GM19193 (cell line): Measurements from ENCODE around the gene SCP2.

ENCODE experiments used
- POLR2A ChIP-seq: IDR thresholded peaks from 4 replicates; pipeline ENCODE4 v1.6.1; 2011; ENCODE audit not compliant: insufficient read depth, insufficient read length; ENCODE audit errors: extremely low read depth

The SCP2 gene

DNA sequence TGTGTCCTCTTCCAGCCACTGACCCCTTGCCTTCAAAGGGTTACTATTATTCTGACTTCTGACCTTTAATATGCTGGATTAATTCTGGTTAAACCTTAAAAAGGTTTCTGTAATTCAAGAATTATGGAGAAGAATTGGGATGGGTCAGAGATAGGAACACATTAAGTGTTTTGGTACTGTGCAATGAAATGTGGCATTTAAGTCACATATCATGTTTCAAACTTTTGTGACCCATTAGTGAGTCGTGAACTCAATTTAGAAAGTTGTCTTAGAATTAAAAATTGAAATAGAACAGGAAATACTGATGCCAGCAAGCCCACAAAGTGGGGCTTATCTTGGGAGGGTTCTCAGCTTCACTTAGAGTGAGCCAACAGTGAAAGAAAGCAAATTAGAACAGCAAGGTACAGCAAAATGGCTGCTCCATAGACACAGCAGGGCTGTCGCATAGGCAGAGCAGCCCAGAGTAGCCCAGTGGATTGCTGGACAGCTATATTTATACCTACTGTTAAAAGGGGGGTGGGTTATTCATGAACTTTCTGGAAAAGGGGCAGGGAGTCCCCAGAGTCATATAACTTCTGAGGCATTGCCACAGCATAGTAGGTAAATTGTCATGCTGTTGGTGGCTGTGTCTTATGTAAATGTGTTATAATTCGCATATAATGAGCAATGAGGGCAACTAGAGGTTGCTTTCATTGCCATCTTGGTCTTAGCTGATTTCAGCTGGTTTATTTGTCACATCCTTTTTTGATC lies 10.5 kb downstream of the SCP2 start:
- no peak for TF ChIP-seq POLR2A

DNA sequence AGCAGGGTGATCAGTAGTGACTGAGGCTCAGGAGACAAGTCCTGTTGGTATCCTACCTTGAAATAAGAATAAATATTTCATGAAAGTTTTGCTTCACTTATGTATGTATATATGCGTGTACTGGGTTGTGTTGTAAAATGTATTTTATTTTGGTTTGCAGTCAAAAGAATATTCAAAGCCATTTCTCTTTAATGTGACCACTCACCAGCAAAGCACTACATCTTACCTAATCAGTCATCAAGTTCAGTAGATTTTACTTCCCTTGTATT lies 11.0 kb downstream of the SCP2 start:
- no peak for TF ChIP-seq POLR2A

DNA sequence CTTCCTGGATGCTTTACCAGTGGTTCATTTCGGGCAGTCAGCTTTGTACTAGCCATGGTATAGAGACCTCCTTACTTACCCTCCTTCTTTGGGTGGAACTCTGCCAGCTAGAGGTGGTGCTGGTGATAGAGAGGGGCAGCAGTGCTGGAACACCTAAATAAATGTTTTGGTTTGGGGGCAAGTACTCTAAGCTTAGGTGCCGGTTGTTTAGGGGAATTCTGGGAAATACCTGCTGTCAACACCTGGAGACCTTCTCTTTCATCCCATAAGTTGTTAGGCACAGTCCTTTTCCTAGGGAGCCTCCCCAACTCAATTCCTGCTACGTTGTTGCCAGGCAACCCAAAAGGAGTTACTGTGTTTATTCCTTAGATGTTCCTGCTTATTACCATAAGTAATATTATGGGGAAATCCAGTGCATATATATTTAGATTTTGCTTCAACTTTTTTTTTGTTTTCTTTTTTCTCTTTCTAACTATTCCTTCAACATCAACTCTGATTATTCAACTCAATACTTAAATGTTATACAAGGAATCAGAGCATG lies 16.9 kb downstream of the SCP2 start:
- TF ChIP-seq POLR2A, result no peak

DNA sequence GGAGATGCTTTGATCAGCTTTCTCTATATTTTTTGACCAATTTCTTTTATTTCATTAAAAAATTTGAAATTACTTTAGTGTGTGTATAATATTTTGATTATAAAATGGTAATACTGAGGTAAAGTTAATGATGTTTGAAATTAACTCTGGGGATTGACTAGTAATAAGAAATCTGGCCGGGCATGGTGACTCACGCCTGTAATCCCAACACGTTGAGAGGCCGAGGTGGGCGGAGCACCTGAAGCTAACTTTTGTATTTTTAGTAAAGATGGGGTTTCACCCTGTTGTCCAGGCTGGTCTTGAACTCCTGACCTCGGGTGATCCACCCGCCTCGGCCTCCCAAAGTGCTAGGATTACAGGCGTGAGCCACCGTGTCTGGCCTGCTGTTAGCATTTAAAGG lies 17.5 kb downstream of the SCP2 start:
- TF ChIP-seq POLR2A, result no peak

DNA sequence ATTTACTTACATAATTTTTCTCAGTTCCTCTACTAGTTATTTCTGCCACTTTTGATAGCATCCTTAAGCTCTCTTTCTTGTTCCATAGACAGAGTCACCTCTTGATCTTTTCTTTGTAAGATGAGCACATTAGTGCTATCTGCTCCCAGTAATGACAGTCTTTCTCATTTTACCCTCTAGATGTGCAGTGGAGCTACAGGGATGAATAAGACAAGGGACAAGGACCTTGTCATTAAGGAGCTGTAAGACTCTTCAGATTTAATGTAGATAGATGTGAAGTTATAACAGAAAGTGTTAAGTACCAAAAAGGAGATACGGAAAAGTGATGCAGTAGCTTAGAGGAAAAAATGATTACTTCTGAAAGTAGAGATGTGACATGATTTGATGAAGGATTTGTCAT lies 20.4 kb downstream of the SCP2 start:
- no peak for TF ChIP-seq POLR2A

DNA sequence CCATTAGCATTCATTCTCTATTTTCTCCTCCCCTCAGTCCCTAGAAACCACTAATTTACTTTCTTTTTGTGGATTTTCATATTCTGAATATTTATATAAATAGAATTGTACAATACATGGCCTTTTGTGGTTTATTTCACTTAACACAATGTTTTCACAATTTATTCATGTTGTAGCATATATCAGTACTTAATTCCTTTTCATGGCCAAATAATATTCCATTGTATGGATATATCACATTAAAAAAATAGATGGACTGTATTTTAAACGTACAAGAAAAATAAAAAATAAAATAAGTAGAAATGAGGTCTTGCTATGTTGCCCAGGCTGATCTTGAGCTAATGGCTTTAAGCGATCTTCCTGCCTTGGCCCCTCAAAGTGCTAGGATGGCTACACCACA lies 25.0 kb downstream of the SCP2 start:
- TF ChIP-seq POLR2A, result no peak

DNA sequence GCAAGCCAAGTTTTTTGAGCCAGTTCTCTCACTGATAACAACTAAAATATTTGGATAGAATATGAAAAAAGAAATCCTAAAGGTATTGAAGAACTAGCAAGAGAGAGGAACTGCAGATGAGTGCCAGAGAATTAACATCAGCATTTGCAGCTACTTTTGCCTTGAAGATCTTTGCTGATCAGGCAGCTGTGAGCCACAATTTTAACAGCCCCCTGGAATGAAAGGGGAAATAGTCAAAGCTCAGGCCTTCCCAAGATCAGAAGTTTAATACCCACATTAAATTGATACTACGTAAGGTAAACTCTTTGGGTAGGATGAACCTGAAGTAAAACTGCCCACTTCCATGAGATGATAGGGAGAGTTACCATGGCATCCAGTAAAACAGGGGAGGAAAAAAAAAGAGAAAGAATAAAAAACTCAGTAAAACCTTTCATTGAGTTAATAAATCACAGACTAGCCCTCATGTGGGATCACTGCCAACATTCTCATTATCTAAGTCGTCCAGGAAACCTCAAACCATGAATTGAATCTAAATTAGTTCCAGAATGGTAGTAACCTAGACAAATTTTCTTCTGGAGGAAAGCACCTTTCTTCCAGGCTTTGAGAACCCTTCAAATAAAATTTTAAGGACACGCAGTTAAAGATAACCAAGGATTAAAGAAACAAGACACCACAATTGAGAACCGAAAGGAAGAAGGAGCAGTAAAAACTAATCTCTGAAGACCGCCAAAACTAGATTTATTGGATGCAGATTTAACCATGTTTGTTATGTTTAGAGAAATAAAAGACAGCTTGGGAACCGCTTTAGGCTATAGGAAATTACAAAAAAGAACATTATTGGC lies 28.3 kb downstream of the SCP2 start:
- TF ChIP-seq POLR2A, result no peak

DNA sequence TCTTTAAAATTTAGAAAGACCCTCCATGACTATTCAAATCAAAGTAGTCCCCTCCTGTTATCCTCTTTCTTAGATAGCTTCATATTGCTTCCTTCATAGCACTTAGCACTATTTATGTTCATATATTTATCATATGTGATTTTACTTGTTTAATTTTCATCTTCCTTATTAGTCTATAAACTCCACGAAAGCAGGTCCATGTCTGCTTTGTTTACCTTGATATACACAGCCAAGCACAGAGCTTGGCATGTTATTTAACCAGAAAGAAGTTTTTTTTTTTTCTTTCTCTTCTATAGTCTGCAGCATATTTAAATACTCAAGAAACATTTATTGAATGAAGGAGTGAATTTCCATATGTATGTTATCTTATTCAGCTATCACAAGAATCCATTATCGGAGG lies 36.0 kb downstream of the SCP2 start:
- TF ChIP-seq POLR2A, result no peak

DNA sequence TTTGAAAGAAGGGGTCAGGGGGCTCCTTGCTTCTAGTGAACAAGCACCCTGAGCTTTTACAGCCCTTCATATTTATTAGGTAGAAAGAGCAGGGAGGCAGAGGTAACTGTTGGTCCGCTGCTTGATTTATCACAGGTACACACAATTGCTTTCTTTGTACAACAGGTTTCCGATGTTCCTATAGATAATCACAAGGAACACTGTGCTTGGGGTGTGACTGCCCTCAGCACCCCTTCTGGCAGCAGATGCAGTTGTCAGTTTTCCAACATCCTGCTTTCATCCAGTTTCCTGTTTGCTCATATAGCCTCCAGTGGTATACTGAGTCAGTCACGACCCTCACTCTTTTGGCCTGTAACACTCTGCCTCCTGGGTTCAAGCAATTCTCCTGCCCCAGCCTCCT lies 40.6 kb downstream of the SCP2 start:
- TF ChIP-seq POLR2A, result no peak

DNA sequence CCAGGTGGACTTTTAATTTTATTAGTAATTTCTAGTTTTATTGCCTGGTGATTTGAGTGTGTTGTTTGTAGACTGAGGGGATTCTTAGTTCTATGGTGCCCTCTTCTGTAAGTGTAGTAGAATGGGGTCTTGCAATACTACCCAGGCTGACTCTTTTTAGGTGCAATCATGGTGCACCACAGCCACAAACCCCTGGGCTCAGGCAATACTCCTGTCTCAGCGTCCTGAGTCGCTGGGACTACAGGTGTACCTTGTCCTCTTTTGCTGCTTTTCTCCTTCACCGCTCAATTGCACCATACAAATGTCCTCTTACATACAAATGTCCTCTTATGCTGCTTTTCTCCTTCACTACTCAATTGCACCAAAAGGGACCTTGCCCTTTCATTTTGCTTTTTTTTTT lies 43.1 kb downstream of the SCP2 start:
- TF ChIP-seq POLR2A, result no peak

DNA sequence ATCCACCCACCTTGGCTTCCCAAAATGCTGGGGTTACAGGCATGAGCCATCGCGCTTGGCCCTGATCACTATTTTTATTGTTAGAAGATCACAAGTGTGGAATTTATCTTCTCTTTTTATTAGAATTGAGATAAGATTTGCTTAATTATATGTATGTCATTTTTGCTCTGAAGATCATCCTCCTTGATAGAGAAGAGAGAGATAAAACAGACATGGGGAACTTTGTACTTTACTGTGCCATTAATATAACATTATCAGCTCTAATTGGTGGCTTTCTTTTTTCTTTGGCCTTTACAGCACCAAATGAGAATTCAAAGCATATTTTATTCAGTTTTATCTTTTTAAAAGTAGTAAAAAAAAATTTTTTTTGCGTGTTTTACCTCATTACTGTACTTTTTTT lies 46.8 kb downstream of the SCP2 start:
- TF ChIP-seq POLR2A, result no peak

DNA sequence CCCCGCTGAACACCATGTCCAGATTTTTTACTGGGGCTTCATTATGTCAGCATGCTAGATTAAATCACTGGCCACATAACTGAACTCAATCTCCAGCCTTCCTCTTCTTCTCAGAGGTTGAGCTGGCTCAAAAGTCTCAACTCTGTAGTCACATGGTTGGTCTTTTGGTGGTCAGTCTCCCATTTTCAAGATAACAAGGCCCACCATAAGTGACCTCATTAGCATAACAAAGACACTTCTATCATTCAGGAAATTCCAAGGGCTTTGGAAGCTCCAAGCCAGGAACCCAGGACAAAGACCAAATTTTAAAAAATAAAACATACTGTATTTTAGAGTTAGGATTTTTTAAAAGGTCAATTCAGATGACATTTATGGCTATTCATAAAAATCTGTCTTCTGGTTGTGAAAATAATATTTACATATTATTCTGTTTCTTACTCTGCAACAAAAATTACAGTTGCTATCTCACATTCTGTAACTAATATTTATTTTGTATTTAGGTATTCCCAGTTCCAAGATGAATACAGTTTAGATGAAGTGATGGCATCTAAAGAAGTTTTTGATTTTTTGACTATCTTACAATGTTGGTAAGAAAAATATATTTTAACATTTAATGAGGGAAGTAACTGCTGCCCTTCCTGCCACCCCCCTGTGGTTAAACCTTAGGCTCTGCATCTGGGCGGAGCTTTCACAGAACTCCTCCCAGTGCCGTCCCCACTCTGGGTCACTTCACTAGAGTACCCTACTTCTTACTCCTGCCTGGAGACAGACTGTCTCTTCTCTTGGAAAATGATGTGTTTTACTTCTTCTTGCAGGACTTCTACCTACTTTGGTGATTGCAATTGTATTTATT lies 49.3 kb downstream of the SCP2 start:
- TF ChIP-seq POLR2A, result no peak

DNA sequence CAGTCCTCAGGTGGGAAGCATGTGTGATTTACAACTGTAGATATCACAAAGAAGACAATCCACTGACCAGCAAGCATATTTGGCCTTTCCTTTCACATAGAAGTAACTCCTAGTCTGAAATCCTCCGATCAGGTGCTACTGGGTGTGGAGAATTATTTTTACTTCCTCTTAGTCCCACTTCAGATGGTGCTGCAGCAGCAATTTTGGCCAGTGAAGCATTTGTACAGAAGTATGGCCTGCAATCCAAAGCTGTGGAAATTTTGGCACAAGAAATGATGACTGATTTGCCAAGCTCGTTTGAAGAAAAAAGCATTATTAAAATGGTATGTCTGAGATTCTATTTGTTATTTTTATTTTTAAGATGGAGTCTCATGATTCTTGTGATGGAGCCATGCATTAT lies 51.0 kb downstream of the SCP2 start:
- TF ChIP-seq POLR2A, result no peak

DNA sequence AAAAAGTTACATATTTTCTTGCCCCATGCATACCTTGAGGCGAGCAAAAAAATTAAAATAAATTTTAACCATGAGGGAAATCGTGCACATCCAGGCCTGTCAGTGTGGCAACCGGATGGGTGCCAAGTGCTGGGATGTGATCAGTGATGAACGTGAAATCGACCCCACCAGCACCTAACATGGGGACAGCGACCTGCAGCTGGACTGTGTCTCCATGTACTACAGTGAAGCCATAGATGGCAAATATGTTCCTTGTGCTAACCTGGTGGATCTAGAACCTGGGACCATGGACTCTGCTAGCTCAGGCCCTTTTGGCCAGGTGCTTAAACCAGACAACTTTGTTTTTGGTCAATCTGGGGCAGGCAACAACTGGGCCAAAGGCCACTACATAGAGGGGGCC lies 67.6 kb downstream of the SCP2 start:
- TF ChIP-seq POLR2A, result no peak

DNA sequence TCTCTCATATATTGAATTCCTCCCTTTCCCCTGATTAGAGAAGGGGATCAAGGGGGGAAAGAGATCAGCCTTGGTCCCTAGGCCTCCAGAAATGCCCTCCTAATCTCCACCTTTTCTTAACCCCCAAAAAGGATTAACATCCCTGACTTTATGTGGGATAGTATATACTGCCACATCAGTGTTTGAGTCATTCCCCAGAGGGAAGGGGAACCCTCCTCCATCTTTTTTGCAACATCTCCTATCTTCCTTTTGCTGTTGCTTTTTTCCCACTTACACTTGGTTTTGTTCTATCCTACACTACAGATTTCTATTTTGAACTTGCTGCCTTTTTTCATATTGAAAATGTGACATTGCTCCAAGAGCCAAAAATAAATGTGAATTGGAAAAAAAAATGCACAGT lies 69.6 kb downstream of the SCP2 start:
- no peak for TF ChIP-seq POLR2A
